H1 (cell line): ENCODE data around the gene ADGRL3. TPM values are rescaled to one million over a fixed set of nuclear protein-coding genes. Genes with fewer than 3 reads are reported as not detected.

Experiments
- CBX5 ChIP-seq: fragments of 300-800, 300-1000 bp; sonication (generic); IDR thresholded peaks from 2 replicates; pipeline ENCODE4 v1.7.1; 2016; ENCODE audit warnings: antibody characterized with exemption, low read length, low read depth
- SP1 ChIP-seq: IDR thresholded peaks from 2 replicates; pipeline ENCODE4 v1.6.1; 2011; ENCODE audit warnings: low read depth, low read length
- polyA plus RNA-seq, 7 experiments: library from polyadenylated mRNA; depleted of rRNA in 3 of 7; stranded (reverse) in 5 of 7; unstranded in 2 of 7; fragments of >200 nt in 5 of 7; fragments of 200-250 nt in 2 of 7; gene quantifications; 1 replicate in 5 of 7; 2 replicates in 1 of 7; 4 replicates in 1 of 7; pipeline versions ENCODE4 v1.2.1 to v1.2.3, GENCODE V29; 2011 to 2013; ENCODE audit warnings: missing spikeins in 2 of 7, mixed read lengths in 2 of 7
- total RNA-seq: library from RNA; stranded (reverse); fragmentation: NEBNext Ultra II Directional; extraction: Animal tissue kit (Norgen Biotek cat#: 25700); gene quantifications from 2 replicates; pipeline ENCODE4 v1.2.1, GENCODE V29; 2021

Gene ADGRL3
- total and polyA plus RNA-seq, 2 of the 8 experiments (the other 6 are each of a cell fraction or from before 2014, with no cell fraction given), result 6.6 to 13.0 TPM

DNA sequence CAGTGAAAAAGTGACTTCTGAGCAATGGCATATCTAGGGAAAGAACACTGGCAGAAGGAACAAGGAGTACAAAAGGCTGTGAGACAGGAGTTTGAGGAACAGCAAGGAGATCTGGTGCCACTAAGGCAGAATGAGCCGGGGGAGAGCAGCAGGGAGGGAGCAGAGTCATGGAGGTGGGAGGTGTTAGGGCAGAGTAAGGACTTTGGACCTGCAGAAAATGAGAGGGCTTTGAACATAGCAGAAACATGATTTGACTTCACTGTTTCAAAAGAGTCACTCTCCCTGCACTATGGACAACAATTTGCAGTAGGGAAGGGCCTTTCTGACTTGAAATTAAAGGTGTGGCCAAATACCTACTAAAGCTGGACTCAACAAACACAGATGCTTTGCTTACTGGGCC lies 356.2 kb downstream of the ADGRL3 start (continued):
- TF ChIP-seq CBX5, result no peak
- no peak for TF ChIP-seq SP1
